HG02973 (cell line): ENCODE results near the gene B3GNT3.
"Not testable (repeated sequence)": the region's sequence is repeated elsewhere in the genome, so short reads cannot be mapped to it uniquely, and the experiment has no call there.

Experiments used
- ATAC-seq: cut with Tn5 transposase; IDR thresholded peaks from one replicate; pipeline ENCODE4 v1.9.1; 2021; ENCODE audit warnings: moderate library complexity; ENCODE audit not compliant: unreplicated experiment

B3GNT3 gene

DNA sequence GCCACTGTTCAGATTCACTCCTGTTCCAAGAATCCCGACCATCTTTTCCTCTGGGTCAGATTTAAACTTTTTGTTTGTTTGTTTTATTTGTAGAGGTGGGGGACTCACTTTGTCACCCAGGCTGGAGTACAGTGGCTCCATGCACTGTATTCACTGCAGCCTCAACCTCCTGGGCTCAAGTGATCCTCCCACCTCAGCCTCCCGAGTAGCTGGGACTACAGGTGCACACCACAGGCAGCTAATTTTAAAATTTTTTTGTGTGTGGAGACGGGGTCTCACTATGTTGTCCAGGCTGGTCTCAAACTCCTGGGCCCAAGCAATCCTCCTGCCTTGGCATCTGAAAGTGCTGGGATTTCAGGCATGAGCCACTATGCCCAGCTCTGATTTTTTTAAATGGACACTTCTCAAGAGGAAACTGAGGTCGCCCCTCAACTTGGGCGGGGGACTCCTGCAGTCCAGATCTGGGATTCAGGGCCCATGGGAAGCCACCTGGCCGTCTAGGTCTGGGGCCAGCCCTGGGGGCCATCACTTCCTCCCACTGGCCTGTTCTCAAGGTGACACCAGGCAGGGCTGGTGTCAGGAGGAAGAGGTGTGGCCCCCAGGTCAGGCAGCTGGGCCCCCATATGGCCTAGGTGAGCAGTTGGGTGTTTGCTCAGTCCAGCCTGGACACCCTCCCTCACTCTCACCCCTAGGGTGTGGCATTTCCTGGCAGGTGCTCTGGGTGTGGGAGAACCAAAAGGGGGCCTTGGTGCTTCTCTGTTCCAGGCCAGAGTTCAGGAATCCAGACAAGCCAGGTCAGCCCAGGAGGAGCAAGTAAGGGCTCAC is 1.3 kb downstream of the B3GNT3 start:
- ATAC-seq, result no peak

DNA sequence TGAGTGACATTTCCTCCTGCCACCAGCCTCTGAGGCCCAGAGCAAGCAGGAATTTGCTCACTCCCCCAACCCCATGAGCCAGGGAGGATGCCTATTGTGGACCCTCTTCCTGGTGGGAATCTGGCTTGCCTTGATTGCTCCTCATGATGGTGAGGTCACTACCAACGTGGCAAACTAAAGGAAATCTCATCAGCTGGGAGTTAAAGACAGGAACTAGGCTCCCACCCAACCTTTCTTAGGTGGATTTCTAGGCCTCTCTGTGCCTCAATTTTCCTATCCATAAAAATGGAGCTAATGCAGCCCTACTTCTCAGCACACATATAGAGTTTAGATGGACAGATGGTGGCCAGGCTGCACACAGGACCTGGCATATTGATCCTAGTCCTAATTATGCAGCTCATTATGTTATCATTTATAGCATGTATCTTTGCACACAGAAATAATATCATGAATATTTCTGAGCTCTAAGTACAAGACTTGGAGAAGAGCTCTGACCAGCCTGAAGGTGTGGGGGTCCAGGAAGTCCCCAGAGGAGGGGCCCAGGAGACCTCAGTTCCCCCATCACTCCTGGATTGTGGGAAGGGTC is 2.0 kb downstream of the B3GNT3 start:
- no peak for ATAC-seq

GRCh38 chr19:17797424-17798201 is 2.7 kb downstream of the B3GNT3 start:
- ATAC-seq, result no peak

- ATAC-seq, result not testable (repeated sequence)
Observed at GRCh38 chr19:17798599-17798998, 3.7 kb downstream of the B3GNT3 start.

DNA sequence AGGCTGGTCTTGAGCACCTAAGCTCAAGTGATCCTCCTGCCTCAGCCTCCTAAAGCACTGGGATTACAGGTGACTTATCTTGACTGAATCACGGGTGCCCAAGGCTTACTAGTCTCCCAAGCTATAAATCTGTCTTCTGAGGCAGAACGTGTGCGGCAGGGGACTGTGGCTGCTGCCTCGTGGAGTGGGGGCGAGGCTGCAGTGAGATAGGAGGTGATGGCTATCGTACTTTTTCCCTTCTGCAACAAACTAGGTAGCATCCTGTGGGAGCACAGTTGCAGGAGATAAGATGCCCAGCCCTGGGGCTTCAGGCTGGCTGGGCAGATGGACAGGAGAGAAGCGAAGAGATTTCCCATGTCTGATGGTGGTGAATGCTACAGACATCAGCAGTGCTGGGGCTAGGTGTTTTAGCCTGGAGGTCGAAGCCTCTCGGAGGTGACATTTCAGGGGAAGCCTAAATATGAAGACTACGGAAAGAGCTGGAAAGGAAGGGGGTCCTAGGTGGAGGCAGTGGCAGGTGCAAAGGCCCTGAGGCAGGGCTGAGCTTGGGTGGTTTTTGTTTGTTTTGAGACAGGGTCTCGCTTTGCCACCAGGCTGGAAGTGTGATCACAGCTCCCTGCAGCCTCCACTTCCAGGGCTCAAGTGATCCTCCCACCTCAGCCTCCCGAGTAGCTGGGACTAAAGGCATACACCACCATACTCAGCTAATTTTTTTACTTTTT is 7.4 kb downstream of the B3GNT3 start:
- no peak for ATAC-seq

DNA sequence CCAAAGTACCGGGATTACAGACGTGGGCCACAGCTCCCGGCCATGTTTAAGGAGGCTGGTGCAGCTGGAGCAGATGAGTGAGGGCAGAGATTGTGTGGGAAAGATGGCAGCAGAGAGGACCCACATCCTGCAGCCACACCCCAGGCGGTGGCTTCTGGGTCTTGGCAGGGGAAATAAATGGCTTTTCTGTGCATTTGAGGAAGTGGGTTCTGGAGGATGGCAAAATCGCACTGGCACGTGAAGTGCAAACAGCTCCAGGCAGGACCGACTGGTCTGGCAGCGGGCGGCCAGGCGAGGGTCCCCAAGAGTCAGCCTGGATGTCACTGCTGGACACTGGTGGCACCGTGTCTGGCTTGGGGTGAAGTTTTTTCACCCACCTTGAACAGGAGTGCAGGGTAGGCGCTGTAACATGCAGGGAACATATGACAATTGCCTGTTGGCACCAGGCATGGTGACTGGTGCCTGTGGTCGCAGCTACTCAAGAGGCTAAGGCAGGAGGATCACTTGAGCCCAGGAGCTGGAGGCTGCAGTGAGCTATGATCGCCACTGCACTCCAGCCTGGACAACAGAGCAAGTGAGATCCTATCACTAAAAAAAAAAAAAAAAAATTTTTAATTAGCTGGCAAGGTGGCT is 8.4 kb downstream of the B3GNT3 start:
- no peak for ATAC-seq

- ATAC-seq, result no peak
Observed at GRCh38 chr19:17805427-17805826, 10.5 kb downstream of the B3GNT3 start.

GRCh38 chr19:17806945-17807344 is 12.0 kb downstream of the B3GNT3 start:
- ATAC-seq, result no peak

DNA sequence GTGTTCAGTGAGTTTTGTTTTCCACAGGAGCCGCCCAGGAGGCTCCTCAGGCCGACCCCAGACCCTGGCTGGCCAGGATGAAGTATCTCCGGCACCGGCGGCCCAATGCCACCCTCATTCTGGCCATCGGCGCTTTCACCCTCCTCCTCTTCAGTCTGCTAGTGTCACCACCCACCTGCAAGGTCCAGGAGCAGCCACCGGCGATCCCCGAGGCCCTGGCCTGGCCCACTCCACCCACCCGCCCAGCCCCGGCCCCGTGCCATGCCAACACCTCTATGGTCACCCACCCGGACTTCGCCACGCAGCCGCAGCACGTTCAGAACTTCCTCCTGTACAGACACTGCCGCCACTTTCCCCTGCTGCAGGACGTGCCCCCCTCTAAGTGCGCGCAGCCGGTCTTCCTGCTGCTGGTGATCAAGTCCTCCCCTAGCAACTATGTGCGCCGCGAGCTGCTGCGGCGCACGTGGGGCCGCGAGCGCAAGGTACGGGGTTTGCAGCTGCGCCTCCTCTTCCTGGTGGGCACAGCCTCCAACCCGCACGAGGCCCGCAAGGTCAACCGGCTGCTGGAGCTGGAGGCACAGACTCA is 12.9 kb downstream of the B3GNT3 start:
- no peak for ATAC-seq

GRCh38 chr19:17811103-17811502 is 16.2 kb downstream of the B3GNT3 start:
- no peak for ATAC-seq

DNA sequence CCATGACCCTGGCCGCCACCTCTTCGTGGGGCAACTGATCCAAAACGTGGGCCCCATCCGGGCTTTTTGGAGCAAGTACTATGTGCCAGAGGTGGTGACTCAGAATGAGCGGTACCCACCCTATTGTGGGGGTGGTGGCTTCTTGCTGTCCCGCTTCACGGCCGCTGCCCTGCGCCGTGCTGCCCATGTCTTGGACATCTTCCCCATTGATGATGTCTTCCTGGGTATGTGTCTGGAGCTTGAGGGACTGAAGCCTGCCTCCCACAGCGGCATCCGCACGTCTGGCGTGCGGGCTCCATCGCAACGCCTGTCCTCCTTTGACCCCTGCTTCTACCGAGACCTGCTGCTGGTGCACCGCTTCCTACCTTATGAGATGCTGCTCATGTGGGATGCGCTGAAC is 16.7 kb downstream of the B3GNT3 start:
- ATAC-seq, result no peak

- no peak for ATAC-seq
Observed at GRCh38 chr19:17812099-17812498, 17.2 kb downstream of the B3GNT3 start.

- ATAC-seq, result no peak
Observed at GRCh38 chr19:17817668-17818363, 22.9 kb downstream of the B3GNT3 start.

DNA sequence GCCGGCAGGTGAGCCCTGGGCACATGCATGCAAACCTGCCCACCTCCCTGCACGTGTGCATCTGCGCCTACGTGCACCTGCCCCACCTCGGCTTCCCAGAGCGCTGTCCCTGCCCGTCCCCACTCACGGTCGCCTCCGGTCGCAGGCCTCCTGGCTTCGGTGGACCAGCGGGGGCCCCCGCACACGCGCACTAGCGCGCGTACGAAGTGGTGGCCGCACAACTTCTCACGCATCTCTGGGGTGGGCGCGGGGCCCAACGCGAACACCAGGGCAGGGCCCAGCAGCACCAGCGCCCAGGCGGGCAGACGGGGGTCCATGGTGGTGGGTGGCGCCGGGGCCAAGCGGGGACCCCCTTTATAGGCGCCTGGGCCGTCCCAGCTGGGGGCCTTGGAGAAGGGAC is 26.3 kb downstream of the B3GNT3 start, which contains the start of gene INSL3:
TSS of gene INSL3 (minus strand) at position 330 of the 400 bp plus-strand sequence. CDS start at position 317, 13 bp downstream.
- no peak for ATAC-seq

- no peak for ATAC-seq
Observed at GRCh38 chr19:17824339-17824738, 29.4 kb downstream of the B3GNT3 start.

- ATAC-seq, result no peak
Observed at GRCh38 chr19:17826508-17827056, 31.6 kb downstream of the B3GNT3 start.

GRCh38 chr19:17829855-17830566 is 35.1 kb downstream of the B3GNT3 start:
- ATAC-seq, result no peak

DNA sequence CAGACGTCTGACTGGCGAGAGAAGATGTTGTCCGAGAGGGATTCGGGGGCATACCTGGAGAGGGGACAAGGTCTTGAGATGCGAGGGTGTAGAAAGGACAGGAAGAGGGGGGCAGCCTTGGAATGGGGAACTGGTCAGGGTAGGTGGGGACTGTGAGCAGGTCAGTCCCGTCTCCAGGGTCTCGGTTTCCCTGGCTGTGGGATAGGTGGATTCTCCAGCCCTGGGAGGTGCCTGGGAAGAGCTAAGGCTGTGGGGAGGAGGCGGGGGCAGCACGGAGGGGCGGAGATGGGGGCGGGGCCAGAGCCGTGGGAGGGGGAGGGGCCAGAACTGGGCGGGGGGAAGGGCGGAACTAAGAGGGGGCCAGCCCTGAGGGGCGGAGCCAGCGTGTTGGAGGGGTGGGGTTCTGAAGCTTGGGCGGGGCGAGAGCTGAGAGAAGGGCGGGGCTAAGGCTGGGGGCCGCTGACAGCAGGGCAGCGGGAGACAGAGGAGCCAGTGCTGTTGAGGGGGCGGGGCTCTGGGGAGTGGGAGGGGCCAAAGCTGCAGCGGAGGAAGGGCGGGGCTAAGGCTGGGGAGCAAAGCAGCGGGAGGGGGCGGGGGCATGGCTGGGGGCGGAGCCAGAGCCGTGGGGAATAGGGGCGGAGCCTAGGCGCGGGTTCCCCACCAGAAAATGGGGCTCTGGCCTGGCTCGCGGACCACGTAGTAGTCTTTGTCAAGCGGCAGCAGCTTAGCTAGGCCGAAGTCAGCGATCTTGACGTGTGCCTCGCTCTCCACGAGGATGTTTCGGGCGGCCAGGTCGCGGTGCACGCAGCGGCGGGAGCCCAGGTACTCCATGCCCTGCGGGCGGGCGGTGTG is 35.9 kb downstream of the B3GNT3 start:
- ATAC-seq, result no peak
